Measurements from ENCODE around the gene RNASE11.
"Not testable (repeated sequence)": the region's sequence is repeated elsewhere in the genome, so short reads cannot be mapped to it uniquely, and the experiment has no call there.

Gene RNASE11

DNA sequence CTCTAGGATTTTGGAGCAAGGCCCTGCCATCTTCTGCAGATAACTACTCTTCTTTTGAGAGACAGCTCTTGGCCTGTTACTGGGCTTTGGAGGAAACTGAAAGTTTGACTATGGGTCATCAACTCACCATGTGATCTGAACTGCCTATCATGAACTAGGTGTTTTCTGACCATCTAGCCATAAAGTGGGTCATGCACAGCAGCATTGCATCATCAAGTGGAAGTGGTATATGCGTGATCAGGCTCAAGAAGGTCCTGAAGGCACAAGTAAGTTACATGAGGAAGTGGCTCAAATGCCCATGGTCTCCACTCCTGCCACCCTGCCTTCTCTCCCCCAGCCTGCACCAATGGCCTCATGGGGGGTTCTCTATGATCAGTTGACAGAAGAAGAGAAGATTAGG, 17.1 kb downstream of the RNASE11 start:
- not testable (repeated sequence) for H3K27me3 ChIP-seq (ENCODE audit: insufficient read depth, low read length); H3K9me3 ChIP-seq (ENCODE audit: insufficient read depth, low read depth, low read length); DNase-seq; H3K79me1 ChIP-seq (ENCODE audit: low read length); H3K4ac ChIP-seq (ENCODE audit: low read depth, low read length); H3K36me3 ChIP-seq (ENCODE audit: control insufficient read depth in 1 of 2, insufficient read depth in 2 of 2, low read length in 2 of 2); H3K4me3 ChIP-seq (ENCODE audit: low read depth, low read length); H3K9ac ChIP-seq (ENCODE audit: low read length); H4K12ac ChIP-seq (ENCODE audit: low read depth, low read length); H3K14ac ChIP-seq (ENCODE audit: low read length); H2BK120ac ChIP-seq (ENCODE audit: insufficient read depth, low read length, poor library complexity); H3K4me2 ChIP-seq (ENCODE audit: low read length); H3K79me2 ChIP-seq (ENCODE audit: control insufficient read depth, insufficient read depth, low read length, poor library complexity); H2BK5ac ChIP-seq (ENCODE audit: low read depth, low read length, poor library complexity); H3K4me1 ChIP-seq (ENCODE audit: control insufficient read depth in 1 of 2, insufficient read depth in 2 of 2, low read length in 2 of 2); H3K27ac ChIP-seq (ENCODE audit: low read depth, low read length); H2AFZ ChIP-seq (ENCODE audit: insufficient read depth, low read length, poor library complexity); H2AK5ac ChIP-seq (ENCODE audit: low read length); H3K23ac ChIP-seq (ENCODE audit: low read length); H2BK12ac ChIP-seq (ENCODE audit: low read length); H4K8ac ChIP-seq (ENCODE audit: low read depth, low read length); H4K91ac ChIP-seq (ENCODE audit: low read depth, low read length); H3K18ac ChIP-seq (ENCODE audit: low read length)
- no CpG with 5 or more reads among the region's 1 CpG for WGBS (ENCODE audit: extremely low coverage, insufficient coverage, insufficient read length)

DNA sequence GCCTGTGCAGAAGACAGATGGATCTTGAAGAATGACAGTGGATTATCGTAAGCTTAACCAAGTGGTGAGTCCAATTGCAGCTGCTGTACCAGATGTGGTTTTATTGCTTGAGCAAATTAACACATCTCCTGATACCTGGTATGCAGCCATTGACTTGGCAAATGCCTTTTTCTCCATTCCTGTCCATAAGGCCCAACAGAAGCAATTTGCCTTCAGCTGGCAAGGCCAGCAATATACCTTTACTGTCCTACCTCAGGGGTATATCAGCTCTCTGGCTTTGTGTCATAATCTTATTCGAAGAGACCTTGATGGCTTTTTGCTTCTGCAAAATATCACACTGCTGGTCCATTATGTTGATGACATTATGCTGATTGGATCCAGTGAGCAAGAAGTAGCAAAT, 17.9 kb downstream of the RNASE11 start:
- H3K27ac ChIP-seq (ENCODE audit: low read depth, low read length); H4K12ac ChIP-seq (ENCODE audit: low read depth, low read length); H3K14ac ChIP-seq (ENCODE audit: low read length); H4K8ac ChIP-seq (ENCODE audit: low read depth, low read length); H2AK5ac ChIP-seq (ENCODE audit: low read length); H3K9me3 ChIP-seq (ENCODE audit: insufficient read depth, low read depth, low read length); H4K91ac ChIP-seq (ENCODE audit: low read depth, low read length); H2BK120ac ChIP-seq (ENCODE audit: insufficient read depth, low read length, poor library complexity); H3K4ac ChIP-seq (ENCODE audit: low read depth, low read length); H3K9ac ChIP-seq (ENCODE audit: low read length); H3K27me3 ChIP-seq (ENCODE audit: insufficient read depth, low read length); H3K4me3 ChIP-seq (ENCODE audit: low read depth, low read length); H3K79me2 ChIP-seq (ENCODE audit: control insufficient read depth, insufficient read depth, low read length, poor library complexity); H3K23ac ChIP-seq (ENCODE audit: low read length); H3K4me1 ChIP-seq (ENCODE audit: control insufficient read depth in 1 of 2, insufficient read depth in 2 of 2, low read length in 2 of 2); H3K4me2 ChIP-seq (ENCODE audit: low read length); DNase-seq; H3K79me1 ChIP-seq (ENCODE audit: low read length); H3K18ac ChIP-seq (ENCODE audit: low read length); H2BK5ac ChIP-seq (ENCODE audit: low read depth, low read length, poor library complexity); H2AFZ ChIP-seq (ENCODE audit: insufficient read depth, low read length, poor library complexity); H2BK12ac ChIP-seq (ENCODE audit: low read length); H3K36me3 ChIP-seq (ENCODE audit: control insufficient read depth in 1 of 2, insufficient read depth in 2 of 2, low read length in 2 of 2): not testable (repeated sequence)
- no CpG with 5 or more reads among the region's 2 CpGs for WGBS (ENCODE audit: extremely low coverage, insufficient coverage, insufficient read length)

DNA sequence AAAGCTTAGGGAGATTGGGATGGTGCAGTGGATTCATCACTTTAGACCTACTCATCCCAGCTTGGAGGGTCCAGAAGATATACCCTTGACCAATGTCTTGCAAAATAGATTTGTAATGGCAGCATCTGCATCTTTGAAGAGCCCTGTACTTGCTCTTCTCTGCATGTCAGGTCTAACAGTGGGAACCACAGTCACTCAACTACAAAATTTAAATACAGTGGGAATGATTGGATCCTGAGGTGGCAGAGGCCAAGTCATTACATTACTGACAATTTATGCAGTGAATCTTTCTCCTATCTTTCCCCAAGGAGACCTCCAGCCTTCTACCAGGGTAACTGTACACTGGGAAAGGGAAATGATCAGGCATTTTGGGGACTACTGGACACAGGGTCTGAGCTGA, 18.7 kb downstream of the RNASE11 start:
- H3K79me2 ChIP-seq (ENCODE audit: control insufficient read depth, insufficient read depth, low read length, poor library complexity): no peaks in the 10 kb centered on the region
- H3K14ac ChIP-seq (ENCODE audit: low read length): no peak overlapping the region
- no peak overlapping the region for H4K12ac ChIP-seq (ENCODE audit: low read depth, low read length)
- H3K9me3 ChIP-seq (ENCODE audit: insufficient read depth, low read depth, low read length): peaks cover 3% of the 10 kb centered on the region
- H3K18ac ChIP-seq (ENCODE audit: low read length): no peak overlapping the region
- H3K23ac ChIP-seq (ENCODE audit: low read length): no peak overlapping the region
- H3K27ac ChIP-seq (ENCODE audit: low read depth, low read length): no peak overlapping the region
- no peak overlapping the region for H2AK5ac ChIP-seq (ENCODE audit: low read length)
- H4K91ac ChIP-seq (ENCODE audit: low read depth, low read length): no peak overlapping the region
- H4K8ac ChIP-seq (ENCODE audit: low read depth, low read length): no peak overlapping the region
- peaks cover 0 to 9% of the 10 kb centered on the region in 2 experiments for H3K4me1 ChIP-seq (ENCODE audit: control insufficient read depth in 1 of 2, insufficient read depth in 2 of 2, low read length in 2 of 2)
- no peak overlapping the region for H3K4ac ChIP-seq (ENCODE audit: low read depth, low read length)
- no peaks in the 10 kb centered on the region for H3K36me3 ChIP-seq (ENCODE audit: control insufficient read depth in 1 of 2, insufficient read depth in 2 of 2, low read length in 2 of 2)
- DNase-seq: no peak
- no peak overlapping the region for H3K4me3 ChIP-seq (ENCODE audit: low read depth, low read length)
- H2BK120ac ChIP-seq (ENCODE audit: insufficient read depth, low read length, poor library complexity): no peak overlapping the region
- H3K79me1 ChIP-seq (ENCODE audit: low read length): no peaks in the 10 kb centered on the region
- H2BK5ac ChIP-seq (ENCODE audit: low read depth, low read length, poor library complexity): no peak overlapping the region
- no peak overlapping the region for H3K9ac ChIP-seq (ENCODE audit: low read length)
- no peaks in the 10 kb centered on the region for H3K27me3 ChIP-seq (ENCODE audit: insufficient read depth, low read length)
- H3K4me2 ChIP-seq (ENCODE audit: low read length): no peak overlapping the region
- H2BK12ac ChIP-seq (ENCODE audit: low read length): no peak overlapping the region
- H2AFZ ChIP-seq (ENCODE audit: insufficient read depth, low read length, poor library complexity): no peak overlapping the region

DNA sequence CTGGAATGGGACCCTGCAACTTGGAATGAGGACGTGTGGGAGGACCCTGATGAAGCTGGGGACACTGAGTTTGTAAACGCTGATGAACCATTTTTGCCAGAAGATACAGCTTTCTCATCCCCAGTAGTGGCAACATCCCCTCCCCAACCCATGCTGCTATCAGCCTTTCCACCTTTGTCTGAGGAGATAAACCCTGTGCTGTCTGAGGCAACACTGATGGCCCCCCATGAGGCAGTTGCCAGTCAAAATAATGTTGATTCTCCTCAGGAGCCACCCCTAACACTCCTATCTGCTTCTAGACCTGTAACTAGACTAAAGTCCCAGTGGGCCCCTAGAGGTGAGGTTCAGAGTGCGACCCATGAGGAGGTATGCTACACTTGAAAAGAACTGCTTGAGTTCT, 19.4 kb downstream of the RNASE11 start:
- no CpG with 5 or more reads among the region's 3 CpGs for WGBS (ENCODE audit: extremely low coverage, insufficient coverage, insufficient read length)
- peaks cover 3% of the 10 kb centered on the region for H3K9me3 ChIP-seq (ENCODE audit: insufficient read depth, low read depth, low read length)
- no peak overlapping the region for H4K12ac ChIP-seq (ENCODE audit: low read depth, low read length)

More for the DNA sequence above, 19.4 kb downstream of the RNASE11 start:
- no peak overlapping the region for H3K14ac ChIP-seq (ENCODE audit: low read length)
- no peak overlapping the region for H2BK5ac ChIP-seq (ENCODE audit: low read depth, low read length, poor library complexity)
- no peak overlapping the region for H3K27ac ChIP-seq (ENCODE audit: low read depth, low read length)
- H3K79me1 ChIP-seq (ENCODE audit: low read length): no peaks in the 10 kb centered on the region
- no peak overlapping the region for H3K4me3 ChIP-seq (ENCODE audit: low read depth, low read length)
- H3K4me1 ChIP-seq (ENCODE audit: control insufficient read depth in 1 of 2, insufficient read depth in 2 of 2, low read length in 2 of 2): peaks cover 0 to 9% of the 10 kb centered on the region in 2 experiments
- no peaks in the 10 kb centered on the region for H3K27me3 ChIP-seq (ENCODE audit: insufficient read depth, low read length)
- no peaks in the 10 kb centered on the region for H3K79me2 ChIP-seq (ENCODE audit: control insufficient read depth, insufficient read depth, low read length, poor library complexity)
- H3K36me3 ChIP-seq (ENCODE audit: control insufficient read depth in 1 of 2, insufficient read depth in 2 of 2, low read length in 2 of 2): no peaks in the 10 kb centered on the region
- H3K4me2 ChIP-seq (ENCODE audit: low read length): no peak overlapping the region
- H2BK120ac ChIP-seq (ENCODE audit: insufficient read depth, low read length, poor library complexity): no peak overlapping the region
- no peak overlapping the region for H2AK5ac ChIP-seq (ENCODE audit: low read length)
- H3K23ac ChIP-seq (ENCODE audit: low read length): no peak overlapping the region
- no peak overlapping the region for H4K8ac ChIP-seq (ENCODE audit: low read depth, low read length)
- no peak overlapping the region for H2BK12ac ChIP-seq (ENCODE audit: low read length)
- no peak overlapping the region for H2AFZ ChIP-seq (ENCODE audit: insufficient read depth, low read length, poor library complexity)
- no peak for DNase-seq
- H4K91ac ChIP-seq (ENCODE audit: low read depth, low read length): no peak overlapping the region
- H3K9ac ChIP-seq (ENCODE audit: low read length): no peak overlapping the region
- no peak overlapping the region for H3K18ac ChIP-seq (ENCODE audit: low read length)
- no peak overlapping the region for H3K4ac ChIP-seq (ENCODE audit: low read depth, low read length)
